Colonic mucosa (tissue), 4 donors: Measurements from ENCODE around the gene AP1S2. TPM values are rescaled to one million over a fixed set of nuclear protein-coding genes. Genes with fewer than 3 reads are reported as not detected.

ENCODE experiments used
- DNase-seq: peaks from one replicate; pipeline ENCODE4 v3.0.0-alpha.2; 2020
- H3K27ac ChIP-seq: fragments of 200-600 bp; one replicate; pipeline ENCODE4 v1.8.0; 2021
- H3K27me3 ChIP-seq: fragments of 200-600 bp; one replicate; pipeline ENCODE4 v1.8.0; 2021
- H3K36me3 ChIP-seq: fragments of 200-600 bp; one replicate; pipeline ENCODE4 v1.8.0; 2021
- H3K4me1 ChIP-seq: fragments of 200-600 bp; one replicate; pipeline ENCODE4 v1.8.0; 2021; ENCODE audit warnings: mild to moderate bottlenecking
- H3K4me3 ChIP-seq: fragments of 200-600 bp; one replicate; pipeline ENCODE4 v1.8.0; 2021
- H3K9ac ChIP-seq, 2 donors: one replicate each; pipeline ENCODE4 v1.7.0; 2013; ENCODE audit warnings: control low read depth in 2 of 2, low read depth in 2 of 2, low read length in 2 of 2
- H3K9me3 ChIP-seq: fragments of 200-600 bp; one replicate; pipeline ENCODE4 v1.8.0; 2021
- CTCF ChIP-seq: fragments of 200-600 bp; IDR thresholded peaks from one replicate; pipeline ENCODE4 v1.8.0; 2022; ENCODE audit warnings: antibody characterized with exemption, mild to moderate bottlenecking
- intact Hi-C: fragments of 100-400 bp; cut with DNase I; formaldehyde crosslinking; loops from one replicate; pipeline ENCODE4 v1.14.1; 2022
- total RNA-seq, 2 donors: library from RNA; stranded (reverse); fragmentation: NEBNext Ultra II Directional in 1 of 2; extraction: Animal tissue kit (Norgen Biotek cat#: 25700) in 1 of 2; gene quantifications; one replicate each; pipeline ENCODE4 v1.2.1, GENCODE V29; 2021
- donor health status: healthy.
- donor health status: DM: no; HTN: no; CAD: no.
- donor health status: DM: no; HTN: no; CAD: no.

AP1S2 gene
- total RNA-seq, 2 donors from 2014 or later = 10.9 to 20.7 TPM

DNA sequence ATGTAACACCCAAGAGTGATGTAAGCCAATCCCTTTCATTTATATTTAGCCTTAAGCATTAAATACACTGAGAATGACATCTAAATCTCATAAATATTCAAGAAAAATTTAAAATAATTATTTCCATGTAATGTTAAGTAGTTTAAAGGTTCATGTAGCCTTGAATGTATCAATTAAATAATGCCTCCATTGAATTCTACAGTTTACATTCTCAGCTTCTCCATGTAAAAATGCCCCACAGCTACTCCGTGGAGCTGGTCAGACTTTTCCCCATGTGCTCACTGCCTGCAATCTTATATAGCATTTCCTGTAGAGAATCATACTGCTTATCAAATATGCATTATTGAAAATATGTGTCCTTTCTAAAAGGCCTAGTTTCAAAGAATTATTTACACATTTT, 25.4 kb downstream of the AP1S2 start:
- Histone ChIP-seq H3K4me3 (no peak overlapping the region), H3K9me3 (no peaks in the 10 kb centered on the region), H3K36me3 (no peaks in the 10 kb centered on the region), H3K27ac (no peak overlapping the region), H3K27me3 (no peaks in the 10 kb centered on the region), H3K4me1 (no peaks in the 10 kb centered on the region), H3K9ac (no peak overlapping the region)
- no peak for TF ChIP-seq CTCF
- intact Hi-C loops = no loop called here
- no peak for DNase-seq

GRCh38 chrX:15825936-15826335, 28.7 kb downstream of the AP1S2 start:
- Histone ChIP-seq H3K27me3 (no peaks in the 10 kb centered on the region), H3K27ac (no peak overlapping the region), H3K4me3 (no peak overlapping the region), H3K36me3 (no peaks in the 10 kb centered on the region), H3K9ac (no peak overlapping the region), H3K9me3 (no peaks in the 10 kb centered on the region), H3K4me1 (no peaks in the 10 kb centered on the region)
- intact Hi-C loops = no loop called here
- DNase-seq = no peak
- no peak for TF ChIP-seq CTCF

DNA sequence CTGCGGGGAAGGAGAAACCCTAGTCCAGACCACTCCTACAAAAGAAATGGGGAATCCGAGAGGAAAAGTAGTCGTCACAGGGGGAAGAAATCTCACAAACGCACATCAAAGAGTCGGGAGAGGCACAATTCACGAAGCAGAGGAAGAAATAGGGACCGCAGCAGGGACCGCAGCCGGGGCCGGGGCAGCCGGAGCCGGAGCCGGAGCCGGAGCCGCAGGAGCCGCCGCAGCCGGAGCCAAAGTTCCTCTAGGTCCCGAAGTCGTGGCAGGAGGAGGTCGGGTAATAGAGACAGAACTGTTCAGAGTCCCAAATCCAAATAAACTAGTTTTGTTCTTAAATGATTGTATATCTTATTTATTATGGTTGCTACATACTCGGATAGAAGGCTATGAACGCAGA, 31.7 kb downstream of the AP1S2 start:
- Histone ChIP-seq H3K27me3 (no peaks in the 10 kb centered on the region), H3K36me3 (no peaks in the 10 kb centered on the region), H3K27ac (no peak overlapping the region), H3K9me3 (no peaks in the 10 kb centered on the region), H3K9ac (no peak overlapping the region), H3K4me1 (no peaks in the 10 kb centered on the region), H3K4me3 (no peak overlapping the region)
- no peak for TF ChIP-seq CTCF
- intact Hi-C loops = no loop called here
- no peak for DNase-seq

DNA sequence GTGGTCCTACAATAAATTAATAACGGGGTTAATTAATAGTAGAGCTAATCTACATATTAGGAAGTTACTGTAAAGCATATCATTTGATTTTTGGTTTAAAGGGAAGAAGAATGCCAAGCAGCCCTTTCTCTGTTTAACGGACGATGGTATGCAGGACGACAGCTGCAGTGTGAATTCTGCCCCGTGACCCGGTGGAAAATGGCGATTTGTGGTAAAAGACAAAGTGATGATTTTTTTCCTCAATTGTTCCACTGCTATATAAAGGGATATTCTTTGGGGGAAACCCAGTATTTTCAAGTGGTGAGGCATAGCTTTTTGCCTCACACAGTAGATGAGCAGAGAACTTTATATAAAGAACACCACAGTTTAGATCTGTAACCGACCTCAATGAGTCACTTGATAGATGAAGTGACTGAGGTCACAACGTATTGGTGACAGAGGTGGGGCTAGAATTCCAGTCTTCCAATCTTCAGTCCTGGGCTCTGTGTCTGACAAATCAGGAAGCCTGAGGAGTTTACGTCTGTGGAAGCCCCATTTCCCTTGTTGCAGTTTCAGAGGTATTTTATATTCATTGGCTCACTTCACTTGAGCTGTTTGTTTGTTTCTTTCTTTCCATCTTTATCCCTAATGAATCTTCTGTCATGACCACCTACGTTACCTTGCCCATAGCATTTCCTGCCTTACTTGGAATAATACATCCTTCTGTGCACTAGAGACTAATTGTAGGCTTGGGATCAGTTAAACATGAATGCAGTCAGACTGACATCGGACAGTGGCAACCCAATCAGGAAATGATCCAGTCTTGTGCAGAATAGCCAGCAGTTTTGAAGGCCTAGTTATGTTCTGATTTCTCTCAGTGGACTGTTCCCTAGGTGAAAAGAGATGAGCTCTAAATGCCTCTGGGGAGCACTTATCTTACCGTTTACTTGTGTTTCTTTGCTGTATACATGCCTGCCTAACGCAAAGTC, 34.2 kb downstream of the AP1S2 start:
- H3K4me3 ChIP-seq = no peak overlapping the region
- no peaks in the 10 kb centered on the region for H3K4me1 ChIP-seq
- H3K27ac ChIP-seq = no peak overlapping the region
- no peaks in the 10 kb centered on the region for H3K27me3 ChIP-seq
- no peak for TF ChIP-seq CTCF
- no peaks in the 10 kb centered on the region for H3K9me3 ChIP-seq
- no peaks in the 10 kb centered on the region for H3K36me3 ChIP-seq
- H3K9ac ChIP-seq = no peak overlapping the region
- intact Hi-C loops = no loop called here
- no peak for DNase-seq

GRCh38 chrX:15816886-15817285, 37.7 kb downstream of the AP1S2 start:
- no peak overlapping the region for H3K27ac ChIP-seq
- H3K36me3 ChIP-seq = no peaks in the 10 kb centered on the region
- DNase-seq = no peak
- no peaks in the 10 kb centered on the region for H3K27me3 ChIP-seq
- H3K9ac ChIP-seq = no peak overlapping the region
- intact Hi-C loops = no loop called here
- no peak overlapping the region for H3K4me3 ChIP-seq
- H3K9me3 ChIP-seq = no peaks in the 10 kb centered on the region
- TF ChIP-seq CTCF = no peak
- no peaks in the 10 kb centered on the region for H3K4me1 ChIP-seq
